Mammary epithelial cell (primary cell): Measurements from ENCODE around the gene ELAVL2.

Experiments
- CTCF ChIP-seq, 2 donors: IDR thresholded peaks in 1 of 2; conservative IDR thresholded peaks in 1 of 2; 2 replicates each; pipeline ENCODE4 v1.5.1; 2011 to 2012; ENCODE audit warnings: inconsistent platforms in 2 of 2, low read length in 2 of 2, mild to moderate bottlenecking in 2 of 2, control low read depth in 1 of 2, low read depth in 1 of 2; ENCODE audit not compliant: insufficient read depth in 1 of 2; ENCODE audit errors: extremely low read depth in 1 of 2
- EZH2 ChIP-seq: IDR thresholded peaks from 2 replicates; pipeline ENCODE4 v1.6.1; 2012; ENCODE audit warnings: low read length, inconsistent platforms, borderline replicate concordance

DNA sequence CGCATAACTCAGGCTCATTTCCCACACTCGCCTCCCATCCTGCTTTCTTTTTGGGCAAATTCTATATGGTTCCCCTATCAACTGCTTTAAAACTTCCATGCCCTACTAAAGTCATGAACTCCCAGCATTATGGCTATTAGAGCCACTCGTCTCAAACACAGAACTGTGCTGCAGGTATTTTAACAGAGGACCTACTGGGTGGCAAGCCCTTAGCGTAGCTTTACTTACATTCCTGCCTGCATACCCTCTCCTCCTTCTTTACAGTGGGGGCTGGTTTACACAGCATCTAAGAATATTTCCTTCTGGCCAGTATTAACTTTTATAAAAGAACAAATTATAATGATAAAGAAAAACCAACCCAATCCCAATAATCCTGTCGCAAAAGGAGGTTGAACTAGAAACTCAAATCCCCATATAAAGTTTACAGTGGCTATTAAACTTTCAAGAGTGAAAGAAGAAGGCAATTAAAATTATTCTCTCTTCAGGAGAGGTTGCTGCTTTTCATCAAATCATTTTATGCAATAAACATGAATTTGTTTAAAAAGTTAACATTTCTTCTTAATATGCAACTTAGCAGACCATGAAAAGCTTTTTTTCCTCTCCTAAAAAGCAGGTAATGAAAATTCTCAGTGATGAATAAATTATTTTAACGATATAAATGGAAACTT, 100.6 kb downstream of the ELAVL2 start:
- TF ChIP-seq EZH2 (no peak), CTCF (conservative IDR thresholded peaks at IDR 0.05 in 1 of 2, IDR thresholded peaks at IDR 0.05 in 1 of 2; ENCODE audit: extremely low read depth in 1 of 2, insufficient read depth in 1 of 2, low read depth in 1 of 2, low read length in 2 of 2) (no peak)
